ENCODE data around the gene AHNAK.

Gene AHNAK

GRCh38 chr11:62548545-62549335, 2.1 kb upstream of the AHNAK start:
- DNase-seq (ENCODE audit: low spot score), result no peak

DNA sequence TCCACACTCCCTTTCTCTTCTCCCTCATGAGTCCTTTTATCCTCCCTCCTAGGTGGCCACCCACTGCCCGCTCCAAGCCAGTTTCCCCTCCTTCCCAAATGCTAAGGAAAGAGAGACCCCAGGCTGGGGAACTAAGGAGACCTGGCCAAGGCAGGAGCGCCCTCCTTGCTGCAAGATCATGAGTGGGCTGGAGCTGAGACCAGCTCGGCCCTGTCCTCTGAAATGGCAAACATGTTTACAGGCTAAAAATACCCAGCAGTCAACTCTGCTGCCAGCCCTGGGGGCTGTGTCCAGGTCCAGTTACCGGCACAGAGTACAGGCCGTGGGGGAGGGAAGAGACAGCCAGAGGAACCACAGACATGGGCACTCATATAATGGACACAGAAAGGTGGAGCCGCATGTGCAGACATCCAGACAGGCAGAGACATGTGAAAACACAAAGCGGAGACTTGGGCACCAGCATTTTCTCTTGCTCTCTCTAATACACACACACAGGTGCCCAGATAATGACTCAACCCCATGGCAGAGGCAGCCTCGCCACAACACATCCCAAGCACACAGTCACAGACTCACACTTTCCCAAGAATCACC, 1.2 kb upstream of the AHNAK start:
- no peak for DNase-seq (ENCODE audit: low spot score)

GRCh38 chr11:62546929-62547625, 471 bp upstream of the AHNAK start:
- DNase-seq (ENCODE audit: low spot score), result peak; percentile 48

- peak; percentile 92 for DNase-seq (ENCODE audit: low spot score)
These were observed 966 bp downstream of the AHNAK start for GRCh38 chr11:62545437-62546243.

GRCh38 chr11:62544581-62545436, 1.8 kb downstream of the AHNAK start:
- DNase-seq (ENCODE audit: low spot score), result peak; percentile 46

- DNase-seq (ENCODE audit: low spot score), result no peak
These were observed 2.7 kb downstream of the AHNAK start for GRCh38 chr11:62543680-62544444.

DNA sequence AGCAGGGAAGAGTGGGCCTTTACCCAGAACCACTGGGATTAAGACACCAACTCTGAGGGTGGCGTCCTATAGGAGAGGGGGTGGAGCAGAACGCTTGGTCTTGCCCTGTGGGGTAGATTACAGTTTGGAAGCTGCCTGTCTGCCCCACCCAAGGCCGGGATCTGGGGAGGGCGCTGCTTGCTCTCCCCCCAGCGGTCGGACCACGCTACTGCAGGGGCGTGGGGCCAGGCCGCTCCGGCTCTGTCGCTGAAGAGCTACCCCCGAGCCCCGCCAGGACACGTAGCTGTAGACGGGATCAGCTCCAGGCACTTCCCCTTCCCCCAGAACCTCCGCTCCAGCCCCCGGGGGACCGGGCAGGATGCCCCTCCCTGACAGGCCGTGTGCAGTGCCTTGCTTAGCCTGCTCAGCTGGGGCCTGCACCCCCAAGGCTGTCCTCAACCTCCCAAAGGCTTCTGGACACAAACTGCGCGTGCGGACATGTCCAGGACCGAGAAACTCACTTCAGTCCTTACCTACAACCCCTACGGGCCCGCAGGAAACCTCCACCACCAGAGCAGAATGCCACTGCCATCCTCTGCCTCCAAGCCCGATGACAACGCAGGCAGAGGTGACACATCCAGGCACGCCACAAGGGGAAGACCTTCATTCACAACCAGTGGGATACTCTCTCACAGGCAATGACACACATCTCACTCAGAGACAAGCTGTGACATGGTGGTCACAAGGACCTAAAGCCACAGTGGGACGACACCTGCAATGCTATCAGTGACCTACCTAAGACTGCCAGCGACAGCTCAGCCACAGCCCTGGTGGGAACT, 3.6 kb downstream of the AHNAK start:
- peak; percentile 83 for DNase-seq (ENCODE audit: low spot score)

DNA sequence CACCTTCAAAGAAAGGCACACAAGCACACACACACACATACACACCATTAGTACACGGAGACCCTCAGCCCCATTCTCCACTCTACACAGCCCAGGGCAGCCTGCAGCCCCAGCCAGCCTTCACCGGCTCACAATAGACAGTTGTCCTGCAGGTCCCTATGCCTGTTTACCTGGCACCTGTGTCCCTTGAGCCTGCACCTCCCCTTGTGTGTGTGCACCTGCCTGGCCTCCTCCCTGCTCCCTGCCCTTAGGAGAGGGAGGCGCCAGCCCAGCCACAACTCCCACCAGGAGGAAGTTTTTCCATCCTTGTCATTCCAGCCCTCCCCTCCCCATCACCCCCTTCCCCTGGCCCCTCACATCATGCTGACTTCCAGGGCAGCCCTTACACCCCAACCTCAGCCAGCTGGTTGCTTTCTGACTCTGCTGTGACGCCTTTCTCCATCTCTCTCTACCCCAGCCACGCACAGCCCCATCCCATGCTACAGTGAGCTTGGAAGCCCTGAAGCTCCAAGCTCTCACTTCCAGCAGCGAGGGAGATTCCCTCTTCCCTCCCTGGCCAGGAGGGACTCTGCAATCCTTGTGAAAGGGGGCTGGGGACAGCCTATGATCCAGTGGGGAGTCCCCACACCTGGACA, 4.4 kb downstream of the AHNAK start:
- no peak for DNase-seq (ENCODE audit: low spot score)

DNA sequence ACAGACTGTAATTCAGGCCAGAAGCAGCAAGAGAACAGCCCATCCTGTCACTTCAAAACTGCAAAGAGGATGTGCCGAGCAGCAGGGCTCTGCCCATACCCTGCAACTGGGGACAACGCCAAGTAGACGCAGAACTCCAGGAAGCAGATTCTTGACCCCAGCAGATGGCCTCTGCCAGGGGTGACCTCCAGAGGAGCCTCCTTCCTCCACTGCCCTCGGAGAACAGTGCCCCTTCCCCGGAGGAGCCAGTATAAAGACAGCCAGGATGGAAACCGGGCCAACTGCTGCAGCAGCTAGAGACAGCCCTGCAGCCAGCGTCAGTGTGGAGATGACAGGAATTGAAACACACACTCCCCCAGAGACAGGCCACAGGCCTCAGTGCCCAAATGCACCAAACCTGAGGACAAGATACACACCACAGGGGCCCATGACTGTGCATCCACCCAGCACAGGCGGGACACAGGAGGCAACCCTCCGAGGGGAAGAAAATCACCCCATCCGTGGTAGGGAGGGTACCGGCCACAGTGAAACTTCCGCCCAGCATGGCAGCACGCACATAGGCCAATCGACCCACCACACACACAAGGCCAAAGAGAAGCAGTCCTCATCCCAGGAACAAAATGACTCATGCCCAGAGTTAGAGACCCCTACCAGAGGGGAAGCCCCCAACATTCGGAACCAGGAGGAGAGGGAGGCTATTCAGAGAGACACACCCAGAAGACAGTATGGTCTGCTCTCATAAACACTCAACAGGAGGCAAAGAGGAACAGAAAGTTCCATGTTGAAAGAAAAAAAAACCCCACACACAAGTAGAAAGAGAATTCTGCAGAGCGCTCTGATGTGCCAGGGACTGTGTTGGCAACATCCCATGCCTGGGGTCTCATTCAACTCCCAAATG, 5.6 kb downstream of the AHNAK start:
- peak; percentile 84 for DNase-seq (ENCODE audit: low spot score)

- peak; percentile 71 for DNase-seq (ENCODE audit: low spot score)
These were observed 7.2 kb downstream of the AHNAK start for GRCh38 chr11:62539238-62539925.

DNA sequence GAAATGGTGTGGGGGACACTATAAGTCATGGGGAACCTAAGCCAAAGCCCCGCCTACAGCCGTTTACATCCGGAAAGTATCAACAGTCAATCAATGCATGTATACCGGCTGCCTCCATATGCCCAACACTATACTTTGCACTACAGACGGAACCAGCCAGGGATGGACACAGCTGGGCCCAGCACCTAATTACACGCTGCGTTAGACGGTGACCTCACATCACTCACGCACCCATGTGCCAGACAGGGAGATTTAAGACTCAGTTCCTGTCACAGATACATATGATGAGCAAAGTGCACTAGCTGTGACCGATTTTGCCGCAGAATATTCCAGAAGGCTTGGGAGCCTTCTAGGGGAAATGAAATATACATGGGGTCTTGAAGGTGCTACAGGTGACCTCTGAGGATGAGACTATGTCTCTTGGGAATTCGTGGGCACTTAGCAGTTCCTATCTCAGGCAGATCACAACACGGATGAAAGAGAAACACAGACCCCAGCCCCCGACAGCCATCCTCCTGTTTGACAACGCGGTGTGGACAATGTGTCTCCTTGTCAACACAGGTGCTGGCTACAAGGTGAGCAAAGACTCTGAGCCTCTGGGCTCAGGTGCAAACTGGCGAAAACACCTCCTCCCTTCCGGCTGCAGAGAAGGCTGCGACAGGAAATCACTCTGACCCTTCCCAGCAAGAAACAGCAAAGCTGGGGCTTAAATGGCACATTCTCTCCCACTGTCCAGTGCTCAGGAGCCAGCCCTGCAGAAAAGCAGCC, 8.0 kb downstream of the AHNAK start:
- DNase-seq (ENCODE audit: low spot score), result no peak

GRCh38 chr11:62536301-62536957, 10.2 kb downstream of the AHNAK start:
- DNase-seq (ENCODE audit: low spot score), result no peak

- no peak for DNase-seq (ENCODE audit: low spot score)
These were observed 10.8 kb downstream of the AHNAK start for GRCh38 chr11:62535802-62536201.

- no peak for DNase-seq (ENCODE audit: low spot score)
These were observed 11.6 kb downstream of the AHNAK start for GRCh38 chr11:62534779-62535545.

DNA sequence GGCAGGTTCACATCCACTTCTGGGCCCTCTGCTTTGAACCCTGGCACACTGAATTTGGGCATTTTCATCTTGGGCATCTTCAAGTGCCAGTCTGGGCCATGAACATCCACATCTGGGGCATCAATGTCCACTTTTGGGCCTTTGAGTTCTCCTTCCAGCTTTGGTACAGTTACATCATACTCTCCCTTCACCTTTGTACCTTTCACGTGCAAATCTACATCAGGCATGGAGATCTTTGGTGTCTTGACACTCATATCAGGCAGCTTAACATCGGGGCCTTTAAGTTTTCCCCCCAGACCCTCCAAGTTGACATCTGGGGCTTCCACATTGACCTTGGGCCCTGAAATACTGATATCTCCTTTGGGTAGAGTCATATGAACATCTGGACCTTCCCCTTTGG, 14.5 kb downstream of the AHNAK start:
- DNase-seq (ENCODE audit: low spot score), result no peak

All from kidney capillary endothelial cell (primary cell).